ENCODE data around the gene WDR91. TPM values are rescaled to one million over a fixed set of nuclear protein-coding genes. Genes with fewer than 3 reads are reported as not detected.

Gene WDR91
- total RNA-seq, 6 donors from 2014 or later = 19.0 to 180 (median 27.5) TPM

DNA sequence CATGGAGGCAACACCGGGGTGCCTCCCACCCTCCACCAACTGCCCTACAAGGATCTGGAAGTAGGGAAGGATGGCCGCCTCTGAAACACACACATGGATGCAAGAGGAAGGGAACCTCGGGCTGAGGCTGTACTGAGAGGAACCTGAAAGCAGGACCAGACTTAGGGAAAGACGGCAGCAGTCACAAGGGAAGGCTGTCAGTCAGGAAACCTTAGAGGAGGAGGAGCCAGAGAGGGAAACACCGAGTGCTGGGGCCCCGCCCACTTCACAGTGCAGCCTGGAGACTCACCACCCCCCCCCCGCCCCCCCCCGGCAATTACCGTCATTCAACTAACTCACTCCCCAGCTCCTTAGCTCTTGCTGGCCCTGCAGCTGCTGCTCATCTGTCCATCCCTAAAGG is 43.3 kb downstream of the WDR91 start:
- Histone ChIP-seq H3K27ac (peak overlapping the region; percentile 89 to 99 (median 98)), H3K36me3 (peaks cover 0 to 45% (median 32%) of the 10 kb centered on the region in 4 donors), H3K9me3 (no peaks in the 10 kb centered on the region), H3K4me1 (peaks cover 59 to 81% (median 69%) of the 10 kb centered on the region in 4 donors), H3K4me3 (peak overlapping the region in 1 of 4 donors; percentile 17), H3K27me3 (no peaks in the 10 kb centered on the region)
- ATAC-seq (ENCODE audit: low FRiP score in 2 of 2) (no peak), DNase-seq (peak in 1 of 2 donors; percentile 77)
- 36 to 53% methylated on average over 5 to 9 of the region's 9 CpGs for WGBS, 2 donors
- no peak for TF ChIP-seq POLR2AphosphoS5 (IDR thresholded peaks at IDR 0.05)
- peak in 1 of 4 donors; percentile 27 for TF ChIP-seq POLR2A (IDR thresholded peaks at IDR 0.05)

DNA sequence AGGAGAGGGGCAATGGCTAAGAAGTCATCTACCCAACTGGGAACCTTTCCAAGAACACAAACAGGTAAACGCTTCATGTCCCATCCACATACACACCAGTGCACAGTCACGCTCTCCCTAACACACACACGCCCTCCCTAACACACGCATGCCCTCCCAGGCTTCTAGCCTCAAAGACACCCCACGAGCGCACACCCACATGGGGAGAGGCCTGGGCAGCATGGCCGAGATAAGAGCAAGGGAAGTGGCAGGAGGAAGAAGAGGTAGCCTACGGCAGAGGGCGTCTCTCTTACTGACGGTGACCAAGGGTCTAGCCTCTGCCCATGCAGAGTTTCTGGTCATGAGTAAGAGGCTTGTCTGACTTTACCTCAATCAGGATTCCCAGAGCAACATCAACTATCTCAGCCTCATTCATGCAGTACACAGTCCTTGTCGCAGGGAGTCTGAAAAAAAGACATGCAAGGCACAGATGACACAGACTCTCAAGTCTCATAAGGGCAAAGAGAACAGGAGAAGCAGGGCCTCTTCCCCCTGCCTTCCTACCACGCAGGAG is 43.9 kb downstream of the WDR91 start:
- ATAC-seq (ENCODE audit: low FRiP score in 2 of 2) (no peak), DNase-seq (no peak)
- H3K27me3 ChIP-seq = no peaks in the 10 kb centered on the region
- 74 to 78% methylated on average over 10 to 12 of the region's 12 CpGs for WGBS, 2 donors
- no peak for TF ChIP-seq POLR2AphosphoS5 (IDR thresholded peaks at IDR 0.05)
- TF ChIP-seq EP300 (IDR thresholded peaks at IDR 0.05) = no peak
- TF ChIP-seq POLR2A (IDR thresholded peaks at IDR 0.05) = no peak
- TF ChIP-seq, protein P1, sequence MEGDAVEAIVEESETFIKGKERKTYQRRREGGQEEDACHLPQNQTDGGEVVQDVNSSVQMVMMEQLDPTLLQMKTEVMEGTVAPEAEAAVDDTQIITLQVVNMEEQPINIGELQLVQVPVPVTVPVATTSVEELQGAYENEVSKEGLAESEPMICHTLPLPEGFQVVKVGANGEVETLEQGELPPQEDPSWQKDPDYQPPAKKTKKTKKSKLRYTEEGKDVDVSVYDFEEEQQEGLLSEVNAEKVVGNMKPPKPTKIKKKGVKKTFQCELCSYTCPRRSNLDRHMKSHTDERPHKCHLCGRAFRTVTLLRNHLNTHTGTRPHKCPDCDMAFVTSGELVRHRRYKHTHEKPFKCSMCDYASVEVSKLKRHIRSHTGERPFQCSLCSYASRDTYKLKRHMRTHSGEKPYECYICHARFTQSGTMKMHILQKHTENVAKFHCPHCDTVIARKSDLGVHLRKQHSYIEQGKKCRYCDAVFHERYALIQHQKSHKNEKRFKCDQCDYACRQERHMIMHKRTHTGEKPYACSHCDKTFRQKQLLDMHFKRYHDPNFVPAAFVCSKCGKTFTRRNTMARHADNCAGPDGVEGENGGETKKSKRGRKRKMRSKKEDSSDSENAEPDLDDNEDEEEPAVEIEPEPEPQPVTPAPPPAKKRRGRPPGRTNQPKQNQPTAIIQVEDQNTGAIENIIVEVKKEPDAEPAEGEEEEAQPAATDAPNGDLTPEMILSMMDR (IDR thresholded peaks at IDR 0.05) = no peak
- peak overlapping the region in 1 of 4 donors; percentile 17 for H3K4me3 ChIP-seq
- no peaks in the 10 kb centered on the region for H3K9me3 ChIP-seq
- peaks cover 59 to 81% (median 69%) of the 10 kb centered on the region in 4 donors for H3K4me1 ChIP-seq
- peaks cover 0 to 45% (median 32%) of the 10 kb centered on the region in 4 donors for H3K36me3 ChIP-seq
- peak overlapping the region; percentile 89 to 99 (median 98) for H3K27ac ChIP-seq

DNA sequence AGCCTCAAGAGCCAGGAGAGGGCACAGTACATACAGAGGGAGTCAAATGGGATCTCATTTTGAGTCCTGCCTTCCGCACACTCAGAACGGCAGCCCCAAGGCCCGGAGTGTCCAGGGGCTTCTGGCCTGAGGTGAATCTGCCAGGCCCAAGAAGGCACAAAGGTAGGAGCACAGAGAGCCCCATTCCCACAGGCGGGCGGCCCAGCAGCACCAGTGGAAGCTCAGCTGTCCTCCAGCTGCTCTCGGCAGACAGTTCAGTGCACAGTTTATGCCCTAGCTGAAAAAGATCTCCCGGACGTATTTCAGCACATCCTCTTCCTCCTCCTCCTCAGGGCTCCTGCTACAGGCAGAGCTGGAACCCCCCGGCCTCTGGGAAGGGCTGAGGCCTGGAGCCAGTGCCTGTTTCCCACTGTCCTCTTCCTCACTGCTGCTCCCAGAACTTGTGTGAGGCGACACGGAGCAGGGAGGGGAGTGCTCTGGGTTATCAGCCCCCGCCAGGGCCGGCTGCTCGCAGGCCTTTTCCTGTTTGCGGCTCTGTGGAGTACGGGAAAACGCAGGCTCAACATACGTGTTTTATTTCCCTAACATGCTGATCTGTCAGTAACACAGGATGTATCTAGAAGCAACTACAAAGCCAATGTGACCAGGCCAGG is 44.9 kb downstream of the WDR91 start:
- Histone ChIP-seq H3K27me3 (no peaks in the 10 kb centered on the region), H3K27ac (peak overlapping the region; percentile 89 to 99 (median 98)), H3K4me3 (peak overlapping the region in 1 of 4 donors; percentile 1), H3K9me3 (no peaks in the 10 kb centered on the region), H3K4me1 (peaks cover 63 to 81% (median 71%) of the 10 kb centered on the region in 4 donors), H3K36me3 (peaks cover 0 to 50% (median 32%) of the 10 kb centered on the region in 4 donors)
- DNase-seq (peak; percentile 58 to 59), ATAC-seq (ENCODE audit: low FRiP score in 2 of 2) (peak in 1 of 2 donors; percentile 17)
- TF ChIP-seq, protein P1 (IDR thresholded peaks at IDR 0.05) = no peak
- TF ChIP-seq POLR2AphosphoS5 (IDR thresholded peaks at IDR 0.05) (peak; percentile 60 to 65), POLR2A (IDR thresholded peaks at IDR 0.05) (peak in 1 of 4 donors; percentile 11), EP300 (IDR thresholded peaks at IDR 0.05) (peak in 2 of 4 donors; percentile 66)
- WGBS, 2 donors = 41 to 48% methylated on average over 10 to 18 of the region's 18 CpGs

DNA sequence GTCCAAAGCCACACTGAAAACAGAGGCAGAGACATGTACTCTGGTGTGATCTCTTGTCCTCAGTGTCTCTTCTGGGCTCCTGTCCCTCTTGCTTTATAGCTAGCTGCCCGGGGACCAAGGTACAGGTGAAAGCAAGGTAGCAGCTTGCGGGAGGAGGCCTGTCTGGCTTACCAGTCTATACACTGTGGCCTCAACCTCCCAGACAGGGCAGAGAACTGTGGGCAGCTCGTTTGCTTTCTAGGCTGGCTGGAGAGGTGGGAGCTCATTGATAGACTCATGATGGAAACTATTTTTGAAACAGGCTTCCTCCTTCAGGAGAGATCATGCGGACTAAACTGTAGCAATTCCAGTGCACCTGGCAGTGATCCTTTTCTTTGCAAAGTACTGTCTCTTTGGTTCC is 45.5 kb downstream of the WDR91 start:
- Histone ChIP-seq H3K4me3 (no peak overlapping the region), H3K4me1 (peaks cover 69 to 81% (median 72%) of the 10 kb centered on the region in 4 donors), H3K27ac (peak overlapping the region; percentile 89 to 99 (median 98)), H3K27me3 (no peaks in the 10 kb centered on the region), H3K36me3 (peaks cover 0 to 50% (median 32%) of the 10 kb centered on the region in 4 donors), H3K9me3 (no peaks in the 10 kb centered on the region)
- TF ChIP-seq, protein P1 (IDR thresholded peaks at IDR 0.05) = no peak
- no peak for TF ChIP-seq EP300 (IDR thresholded peaks at IDR 0.05)
- 79 to 81% methylated on average over 4 of the region's 4 CpGs for WGBS, 2 donors
- DNase-seq = no peak
- no peak for ATAC-seq (ENCODE audit: low FRiP score in 2 of 2)

DNA sequence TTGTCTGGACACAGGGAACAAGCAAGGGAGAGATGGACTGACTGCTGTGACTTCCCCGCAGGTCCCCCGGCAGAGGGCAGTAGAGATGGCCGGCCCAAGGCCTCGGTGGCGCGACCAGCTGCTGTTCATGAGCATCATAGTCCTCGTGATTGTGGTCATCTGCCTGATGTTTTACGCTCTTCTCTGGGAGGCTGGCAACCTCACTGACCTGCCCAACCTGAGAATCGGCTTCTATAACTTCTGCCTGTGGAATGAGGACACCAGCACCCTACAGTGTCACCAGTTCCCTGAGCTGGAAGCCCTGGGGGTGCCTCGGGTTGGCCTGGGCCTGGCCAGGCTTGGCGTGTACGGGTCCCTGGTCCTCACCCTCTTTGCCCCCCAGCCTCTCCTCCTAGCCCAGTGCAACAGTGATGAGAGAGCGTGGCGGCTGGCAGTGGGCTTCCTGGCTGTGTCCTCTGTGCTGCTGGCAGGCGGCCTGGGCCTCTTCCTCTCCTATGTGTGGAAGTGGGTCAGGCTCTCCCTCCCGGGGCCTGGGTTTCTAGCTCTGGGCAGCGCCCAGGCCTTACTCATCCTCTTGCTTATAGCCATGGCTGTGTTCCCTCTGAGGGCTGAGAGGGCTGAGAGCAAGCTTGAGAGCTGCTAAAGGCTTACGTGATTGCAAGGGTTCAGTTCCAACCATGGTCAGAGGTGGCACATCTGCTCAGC is 46.8 kb downstream of the WDR91 start:
- peak in 1 of 2 donors; percentile 69 for DNase-seq
- no peak for TF ChIP-seq EP300 (IDR thresholded peaks at IDR 0.05)
- no peak for TF ChIP-seq POLR2AphosphoS5 (IDR thresholded peaks at IDR 0.05)
- TF ChIP-seq POLR2A (IDR thresholded peaks at IDR 0.05) = no peak
- Histone ChIP-seq H3K4me3 (no peak overlapping the region), H3K9me3 (no peaks in the 10 kb centered on the region), H3K27ac (peak overlapping the region; percentile 55 to 99 (median 98)), H3K36me3 (peaks cover 0 to 50% (median 32%) of the 10 kb centered on the region in 4 donors), H3K4me1 (peaks cover 79 to 88% (median 82%) of the 10 kb centered on the region in 4 donors), H3K27me3 (no peaks in the 10 kb centered on the region)
- ATAC-seq (ENCODE audit: low FRiP score in 2 of 2) = peak in 1 of 2 donors; percentile 7
- WGBS, 2 donors = 76 to 83% methylated on average over 9 to 18 of the region's 18 CpGs

Measured in upper lobe of left lung (tissue), 6 donors.